ENCODE measurements around the gene SC5D. TPM values are rescaled to one million over a fixed set of nuclear protein-coding genes. Genes with fewer than 3 reads are reported as not detected.

Gene SC5D
- total and polyA plus RNA-seq, 2 of the 8 experiments (the other 6 are each of a cell fraction or from before 2014, with no cell fraction given): 73.9 to 90.3 TPM

GRCh38 chr11:121299417-121299816 is 6.8 kb downstream of the SC5D start:
- Histone ChIP-seq H4K91ac (replicated peaks; ENCODE audit: insufficient read length, low read length) (no peak overlapping the region), H2BK120ac (replicated peaks; ENCODE audit: low read depth, low read length) (no peak overlapping the region), H2AFZ (ENCODE audit: low read length) (no peak overlapping the region), H4K5ac (ENCODE audit: insufficient read length, low read depth, low read length) (no peak overlapping the region), H3K4me1 (replicated peaks in 1 of 4; ENCODE audit: control insufficient read depth in 3 of 4, insufficient read depth in 4 of 4, low read length in 3 of 4) (peaks cover 3 to 27% (median 21%) of the 10 kb centered on the region in 4 experiments; a peak in 6 of 7 replicates), H3K27ac (ENCODE audit: low read depth, low read length) (no peak overlapping the region), H3K27me3 (replicated peaks in 1 of 4; ENCODE audit: control insufficient read depth in 3 of 4, extremely low read depth in 1 of 4, insufficient read depth in 3 of 4, low read length in 3 of 4) (no peaks in the 10 kb centered on the region), H3K9ac (replicated peaks in 1 of 4; ENCODE audit: extremely low read depth in 1 of 4, low read depth in 3 of 4, low read length in 3 of 4) (no peak overlapping the region), H3K18ac (ENCODE audit: extremely low read depth, low read length) (no peak overlapping the region), H2BK12ac (ENCODE audit: low read depth, low read length) (no peak overlapping the region), H2BK5ac (ENCODE audit: low read depth, low read length) (no peak overlapping the region), H2BK15ac (ENCODE audit: low read length) (no peak overlapping the region), H3K14ac (ENCODE audit: insufficient read length) (no peak overlapping the region), H3K36me3 (ENCODE audit: control insufficient read depth in 2 of 4, insufficient read depth in 4 of 4, low read length in 3 of 4) (peaks cover 0 to 22% (median 4%) of the 10 kb centered on the region in 4 experiments; a peak in 5 of 8 replicates), H3K23ac (ENCODE audit: insufficient read length) (no peak overlapping the region), H3K4ac (replicated peaks; ENCODE audit: insufficient read length, low read depth, low read length) (no peak overlapping the region), H3K23me2 (ENCODE audit: low read depth, low read length) (no peaks in the 10 kb centered on the region; the same call in 1 of the 2 replicates), H3K79me2 (ENCODE audit: control insufficient read depth in 1 of 2, insufficient read depth in 2 of 2, low read length in 2 of 2) (peaks cover 12 to 93% of the 10 kb centered on the region in 2 experiments), H2AK5ac (ENCODE audit: low read depth, low read length) (no peak overlapping the region), H3K79me1 (ENCODE audit: low read depth, low read length) (peaks cover 2% of the 10 kb centered on the region; the same call in 1 of the 2 replicates), H4K20me1 (replicated peaks in 1 of 2; ENCODE audit: control insufficient read depth in 1 of 2, insufficient read depth in 2 of 2, low read length in 2 of 2) (peaks cover 2 to 28% of the 10 kb centered on the region in 2 experiments), H2BK20ac (ENCODE audit: low read length) (no peak overlapping the region), H3K4me3 (ENCODE audit: extremely low read depth in 1 of 4, insufficient read depth in 2 of 4, low read depth in 3 of 4, low read length in 4 of 4) (no peak overlapping the region), H3K9me3 (ENCODE audit: insufficient read depth in 2 of 2, low read depth in 1 of 2, low read length in 1 of 2) (no peaks in the 10 kb centered on the region), H4K8ac (ENCODE audit: extremely low read depth, insufficient read depth, low read length) (no peak overlapping the region), H3K56ac (replicated peaks; ENCODE audit: insufficient read length, low read depth, low read length) (no peak overlapping the region), H3K4me2 (ENCODE audit: insufficient read depth in 1 of 2, low read depth in 2 of 2, low read length in 2 of 2) (no peak overlapping the region)
- POLR2A ChIA-PET (ENCODE audit: partially characterized antibody): no interaction called here
- CTCF ChIA-PET (ENCODE audit: partially characterized antibody): interaction anchor here (0.8 to 1.5 kb wide), 3 partner anchors 8 to 802 kb away, joined by 3 read pairs; no protein-coding TSS in a partner anchor
- no peak for DNase-seq (ENCODE audit: low read depth in 1 of 2, low spot score in 2 of 2)
- FAIRE-seq: no peak
- no peak for TF ChIP-seq HDAC6 (IDR thresholded peaks at IDR 0.05; ENCODE audit: low read depth, low read length)

All from H1 (cell line).